Coronary artery (tissue), 2 donors: ENCODE data around the gene VPS11.

Experiments used
- DNase-seq: peaks from one replicate; pipeline ENCODE4 v3.0.0-alpha.2; 2017; ENCODE audit warnings: low spot score
- H3K27ac ChIP-seq, 2 donors: fragments of 200-600 bp; sonication (generic); one replicate each; pipeline ENCODE4 v1.5.1; 2016 to 2019
- H3K4me3 ChIP-seq: fragments of 200-600 bp; sonication (generic); 2 replicates; pipeline ENCODE4 v1.5.1; 2016; ENCODE audit warnings: mild to moderate bottlenecking, moderate library complexity
- TF ChIP-seq, protein P1 (sequence below): fragments of 200-600 bp; sonication (generic); IDR thresholded peaks from one replicate; pipeline ENCODE4 v1.5.1; 2019; ENCODE audit warnings: antibody characterized with exemption

VPS11 gene

DNA sequence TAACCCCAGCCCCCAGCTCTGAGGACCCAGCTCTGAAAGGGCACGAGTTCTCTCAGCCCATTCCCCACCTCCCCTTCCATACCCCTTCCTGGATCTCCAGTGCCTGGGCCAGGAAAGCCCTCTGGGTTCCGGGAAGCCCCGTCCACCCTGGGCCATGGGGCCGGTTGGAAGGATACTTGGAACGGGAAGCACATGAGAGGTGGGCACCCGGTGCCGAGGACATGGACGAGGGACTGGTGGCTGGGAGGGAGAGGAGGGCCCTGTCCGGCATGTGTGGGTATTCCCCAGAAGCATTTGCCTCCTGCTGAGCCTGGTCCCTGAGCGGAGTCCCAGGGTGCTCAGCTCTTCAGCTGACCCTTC lies 48.6 kb downstream of the VPS11 start:
- Histone ChIP-seq H3K27ac (peak overlapping the region in 1 of 2 donors; percentile 64), H3K4me3 (no peak overlapping the region)
- TF ChIP-seq, protein P1, sequence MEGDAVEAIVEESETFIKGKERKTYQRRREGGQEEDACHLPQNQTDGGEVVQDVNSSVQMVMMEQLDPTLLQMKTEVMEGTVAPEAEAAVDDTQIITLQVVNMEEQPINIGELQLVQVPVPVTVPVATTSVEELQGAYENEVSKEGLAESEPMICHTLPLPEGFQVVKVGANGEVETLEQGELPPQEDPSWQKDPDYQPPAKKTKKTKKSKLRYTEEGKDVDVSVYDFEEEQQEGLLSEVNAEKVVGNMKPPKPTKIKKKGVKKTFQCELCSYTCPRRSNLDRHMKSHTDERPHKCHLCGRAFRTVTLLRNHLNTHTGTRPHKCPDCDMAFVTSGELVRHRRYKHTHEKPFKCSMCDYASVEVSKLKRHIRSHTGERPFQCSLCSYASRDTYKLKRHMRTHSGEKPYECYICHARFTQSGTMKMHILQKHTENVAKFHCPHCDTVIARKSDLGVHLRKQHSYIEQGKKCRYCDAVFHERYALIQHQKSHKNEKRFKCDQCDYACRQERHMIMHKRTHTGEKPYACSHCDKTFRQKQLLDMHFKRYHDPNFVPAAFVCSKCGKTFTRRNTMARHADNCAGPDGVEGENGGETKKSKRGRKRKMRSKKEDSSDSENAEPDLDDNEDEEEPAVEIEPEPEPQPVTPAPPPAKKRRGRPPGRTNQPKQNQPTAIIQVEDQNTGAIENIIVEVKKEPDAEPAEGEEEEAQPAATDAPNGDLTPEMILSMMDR = no peak
- DNase-seq = peak; percentile 69

DNA sequence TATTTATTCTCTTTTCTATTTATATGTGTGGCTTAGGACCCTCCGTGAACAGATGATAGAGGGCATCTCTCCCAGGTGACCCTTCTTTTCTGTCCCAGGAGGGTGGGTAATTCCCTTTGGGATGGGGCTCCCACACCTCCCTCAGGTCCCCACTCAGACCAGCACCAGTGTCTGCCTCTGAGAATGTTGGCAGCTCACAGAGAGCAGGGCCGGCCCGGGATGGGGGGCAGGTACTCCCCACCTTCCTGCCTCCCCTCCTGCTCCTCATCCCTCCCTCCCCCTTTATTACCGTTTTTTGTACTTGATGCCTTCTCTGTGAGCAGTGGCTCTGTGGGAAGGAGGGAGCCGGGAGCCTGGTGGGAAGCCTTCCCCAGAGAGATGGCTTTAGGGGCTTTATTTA lies 49.0 kb downstream of the VPS11 start:
- Histone ChIP-seq H3K4me3 (no peak overlapping the region), H3K27ac (peak overlapping the region in 1 of 2 donors; percentile 64)
- TF ChIP-seq, protein P1 = no peak
- peak; percentile 62 for DNase-seq

DNA sequence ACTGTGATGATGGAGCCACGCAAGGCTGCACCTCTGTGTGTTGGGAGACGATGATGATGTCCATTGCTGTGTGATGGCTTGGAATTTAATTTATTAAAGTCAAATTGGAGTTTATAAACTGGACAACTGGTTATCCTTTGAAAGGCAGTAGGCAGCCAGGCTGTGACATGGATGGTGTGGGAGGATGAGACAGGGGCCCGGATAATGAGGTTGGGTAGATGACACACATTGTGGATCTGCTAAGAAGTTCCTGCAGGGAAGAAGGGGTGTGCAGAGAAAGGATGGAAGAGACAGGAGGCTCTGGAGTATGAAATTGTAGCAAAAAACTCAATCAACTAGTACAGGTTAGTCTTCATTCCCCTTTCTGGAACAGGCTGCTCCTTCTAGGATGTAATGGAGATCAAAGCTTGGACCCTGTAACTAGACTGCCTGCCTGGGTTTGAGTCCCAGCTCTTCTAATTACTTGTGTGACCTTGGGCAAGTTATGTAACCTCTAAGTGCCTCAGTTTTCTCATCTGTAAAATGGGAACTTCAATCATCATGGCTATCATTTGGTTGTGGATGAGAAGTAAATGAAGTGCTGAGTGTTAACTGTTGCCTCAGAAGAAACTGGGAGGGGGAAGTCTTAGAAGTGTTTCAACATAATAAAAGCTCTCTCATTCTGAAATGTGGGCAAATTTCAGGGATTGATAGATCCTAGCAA lies 49.5 kb downstream of the VPS11 start:
- Histone ChIP-seq H3K4me3 (no peak overlapping the region), H3K27ac (no peak overlapping the region)
- DNase-seq = peak; percentile 28
- TF ChIP-seq, protein P1 = no peak

DNA sequence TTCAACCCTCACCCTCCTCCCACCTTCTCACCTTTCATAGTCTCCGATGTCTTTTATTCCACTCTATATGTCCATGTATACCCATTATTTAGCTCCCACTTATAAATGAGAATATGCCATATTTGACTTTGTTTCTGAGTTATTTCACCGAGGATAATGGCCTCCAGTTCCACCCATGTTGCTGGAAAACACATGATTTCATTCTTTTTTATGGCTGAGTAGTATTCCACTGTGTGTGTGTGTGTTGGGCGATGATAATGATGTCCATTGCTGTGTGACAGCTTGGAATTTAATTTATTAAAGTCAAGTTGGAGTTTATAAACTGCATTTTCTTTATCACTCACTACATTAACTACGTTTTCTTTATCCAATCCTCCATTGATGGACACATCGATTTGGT lies 50.6 kb downstream of the VPS11 start:
- H3K27ac ChIP-seq = no peak overlapping the region
- H3K4me3 ChIP-seq = no peak overlapping the region
- DNase-seq = no peak

DNA sequence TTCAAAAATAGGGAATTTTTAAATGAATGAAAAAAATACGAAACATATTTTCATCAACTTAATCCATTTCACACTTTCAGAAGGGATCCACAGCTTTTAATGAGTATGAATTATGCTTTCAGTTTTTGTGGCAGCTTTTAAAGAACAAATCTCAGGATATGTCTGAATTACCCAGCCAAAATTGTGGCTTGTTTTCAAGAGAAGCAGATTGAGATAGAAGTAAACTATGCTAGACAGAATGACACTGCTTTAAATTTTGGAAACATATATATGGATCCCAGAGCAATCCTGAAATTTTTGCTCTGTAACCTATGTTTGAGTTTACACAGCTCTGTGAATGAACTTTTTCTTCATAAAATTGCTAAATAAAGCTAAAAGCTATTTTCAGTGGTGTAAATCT lies 51.3 kb downstream of the VPS11 start:
- Histone ChIP-seq H3K27ac (no peak overlapping the region), H3K4me3 (no peak overlapping the region)
- DNase-seq = no peak
- TF ChIP-seq, protein P1 = no peak

More for the DNA sequence above, 50.6 kb downstream of the VPS11 start:
- TF ChIP-seq, protein P1 = no peak

DNA sequence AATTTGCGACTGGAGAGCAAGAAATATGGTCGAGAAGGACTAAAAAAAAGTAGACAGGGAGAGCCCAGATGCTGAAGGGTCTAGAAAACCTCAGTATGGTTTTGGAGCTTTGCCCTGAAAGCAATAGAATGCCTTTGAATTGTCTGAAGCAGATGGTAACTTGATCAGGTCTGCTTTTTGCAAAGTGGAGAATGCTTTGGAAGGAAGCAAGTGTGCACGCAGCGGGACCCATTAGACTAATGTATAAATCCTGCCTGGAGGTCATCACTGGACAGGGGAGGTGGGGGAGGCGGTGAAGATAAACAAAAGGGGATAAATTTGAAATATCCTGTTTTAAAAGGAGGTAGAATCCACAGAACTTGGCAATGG lies 53.0 kb downstream of the VPS11 start:
- H3K27ac ChIP-seq = peak overlapping the region; percentile 78 to 85
- H3K4me3 ChIP-seq = peak overlapping the region; percentile 81
- TF ChIP-seq, protein P1 = no peak
- no peak for DNase-seq
